ENCODE data around the gene WNK2.

The WNK2 gene

DNA sequence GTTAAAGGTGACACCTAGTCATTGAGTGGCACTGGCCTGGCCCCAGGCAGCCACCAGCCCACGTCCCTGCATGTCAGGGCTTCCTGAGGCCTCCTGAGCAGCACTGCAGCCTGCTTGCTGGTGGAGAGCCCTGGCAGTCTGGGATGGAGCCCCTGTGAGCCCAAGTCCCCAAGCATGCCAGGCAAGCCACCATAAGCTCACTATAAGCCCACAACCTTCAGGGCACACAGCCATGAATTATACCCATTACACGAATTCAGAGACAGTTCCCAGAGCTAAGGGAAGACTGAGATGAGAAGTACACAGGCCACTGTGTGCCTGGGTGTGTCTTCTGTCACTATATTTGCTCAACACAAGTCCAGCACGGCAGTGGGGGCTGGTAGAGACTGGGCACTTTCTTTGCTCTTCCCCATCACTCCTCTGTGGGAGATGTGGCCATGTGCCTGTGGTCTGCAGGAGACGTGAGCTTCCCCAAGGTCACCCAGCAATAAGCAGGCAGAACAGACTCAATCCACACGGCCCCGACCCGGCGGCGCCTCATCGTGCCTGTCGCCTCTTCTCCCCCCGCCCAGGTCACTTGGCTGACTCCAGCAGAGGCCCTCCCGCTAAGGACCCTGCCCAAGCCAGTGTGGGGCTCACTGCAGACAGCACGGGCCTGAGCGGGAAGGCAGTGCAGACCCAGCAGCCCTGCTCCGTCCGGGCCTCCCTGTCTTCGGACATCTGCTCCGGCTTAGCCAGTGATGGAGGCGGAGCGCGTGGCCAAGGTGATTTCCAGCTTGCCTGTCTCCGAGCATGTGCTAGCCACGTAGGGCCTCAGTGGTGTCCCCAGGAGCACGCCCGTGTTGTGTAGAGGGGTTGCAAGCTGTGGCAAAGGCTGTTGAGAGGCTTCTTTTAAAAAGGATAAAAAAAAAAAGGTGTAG, 114.8 kb downstream of the WNK2 start:
- TF ChIP-seq, protein P1, sequence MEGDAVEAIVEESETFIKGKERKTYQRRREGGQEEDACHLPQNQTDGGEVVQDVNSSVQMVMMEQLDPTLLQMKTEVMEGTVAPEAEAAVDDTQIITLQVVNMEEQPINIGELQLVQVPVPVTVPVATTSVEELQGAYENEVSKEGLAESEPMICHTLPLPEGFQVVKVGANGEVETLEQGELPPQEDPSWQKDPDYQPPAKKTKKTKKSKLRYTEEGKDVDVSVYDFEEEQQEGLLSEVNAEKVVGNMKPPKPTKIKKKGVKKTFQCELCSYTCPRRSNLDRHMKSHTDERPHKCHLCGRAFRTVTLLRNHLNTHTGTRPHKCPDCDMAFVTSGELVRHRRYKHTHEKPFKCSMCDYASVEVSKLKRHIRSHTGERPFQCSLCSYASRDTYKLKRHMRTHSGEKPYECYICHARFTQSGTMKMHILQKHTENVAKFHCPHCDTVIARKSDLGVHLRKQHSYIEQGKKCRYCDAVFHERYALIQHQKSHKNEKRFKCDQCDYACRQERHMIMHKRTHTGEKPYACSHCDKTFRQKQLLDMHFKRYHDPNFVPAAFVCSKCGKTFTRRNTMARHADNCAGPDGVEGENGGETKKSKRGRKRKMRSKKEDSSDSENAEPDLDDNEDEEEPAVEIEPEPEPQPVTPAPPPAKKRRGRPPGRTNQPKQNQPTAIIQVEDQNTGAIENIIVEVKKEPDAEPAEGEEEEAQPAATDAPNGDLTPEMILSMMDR (conservative IDR thresholded peaks at IDR 0.05; ENCODE audit: low read depth): no peak
- ChIA-PET CTCF (interaction anchor here (0.6 kb wide), 1 partner anchor 68 kb away, joined by 4 read pairs; no protein-coding TSS in a partner anchor), POLR2A (ENCODE audit: low non-redundant PET) (no interaction called here)
- H3K27ac ChIP-seq: no peak overlapping the region
- DNase-seq (ENCODE audit: low spot score): no peak

DNA sequence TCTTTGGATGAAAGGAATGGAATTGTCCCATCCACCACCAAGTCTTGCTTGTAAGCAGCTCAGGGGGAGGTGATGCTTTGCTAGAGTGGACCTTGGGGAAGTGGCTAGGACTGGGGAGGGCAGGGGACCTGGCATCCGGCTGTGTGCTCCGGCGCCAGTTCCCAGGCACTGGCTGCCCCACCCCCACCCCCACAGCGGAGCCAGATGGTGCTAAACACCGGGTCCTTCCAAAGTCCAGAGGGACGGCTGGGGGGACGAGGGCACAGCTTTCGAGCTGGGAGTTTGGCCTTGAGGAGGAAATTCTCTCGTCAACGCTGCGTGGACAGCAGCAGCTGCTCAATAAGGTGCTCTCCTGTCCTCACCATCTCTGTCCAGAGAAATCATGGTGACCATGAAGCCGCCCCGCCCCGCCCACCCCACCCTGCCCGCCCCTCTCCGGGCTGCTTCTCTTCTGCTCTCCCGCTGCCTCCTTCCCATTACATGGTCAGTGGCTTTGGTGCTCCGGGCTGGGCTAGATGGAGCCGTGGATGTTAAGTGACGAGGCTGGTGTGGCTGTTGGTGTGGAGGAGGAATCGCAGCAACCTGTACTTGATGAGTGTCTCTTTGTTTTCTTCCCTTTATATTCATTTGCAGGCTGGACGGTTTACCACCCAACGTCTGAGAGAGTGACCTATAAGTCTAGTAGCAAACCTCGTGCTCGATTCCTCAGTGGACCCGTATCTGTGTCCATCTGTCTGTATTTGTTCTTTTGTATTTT, 115.7 kb downstream of the WNK2 start:
- TF ChIP-seq, protein P1 (conservative IDR thresholded peaks at IDR 0.05; ENCODE audit: low read depth): no peak
- CTCF ChIA-PET: interaction anchor here (0.6 kb wide), 1 partner anchor 69 kb away, joined by 4 read pairs; no protein-coding TSS in a partner anchor
- POLR2A ChIA-PET (ENCODE audit: low non-redundant PET): no interaction called here
- H3K27ac ChIP-seq: no peak overlapping the region
- DNase-seq (ENCODE audit: low spot score): no peak

DNA sequence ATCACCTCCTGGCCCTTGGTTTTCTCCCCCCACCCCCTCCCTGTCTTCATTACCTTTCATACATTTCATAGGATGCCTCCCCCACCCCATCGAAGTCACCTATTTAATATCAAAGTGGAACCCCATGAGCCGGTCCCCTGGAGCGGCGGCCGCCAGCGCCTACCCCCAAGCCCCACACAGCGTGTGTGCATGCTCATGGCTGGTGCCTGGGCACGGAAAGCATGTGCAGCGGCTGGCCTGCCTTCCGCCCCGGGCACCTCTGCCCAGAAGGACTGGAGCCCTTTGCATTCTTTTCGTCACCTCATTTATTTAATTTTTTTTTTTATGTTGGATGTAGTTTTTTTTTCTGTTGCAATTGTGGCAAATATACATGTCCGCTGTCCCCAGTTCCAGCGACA, 116.2 kb downstream of the WNK2 start:
- POLR2A ChIA-PET (ENCODE audit: low non-redundant PET): no interaction called here
- CTCF ChIA-PET: no interaction called here
- no peak for DNase-seq (ENCODE audit: low spot score)
- TF ChIP-seq, protein P1 (conservative IDR thresholded peaks at IDR 0.05; ENCODE audit: low read depth): no peak
- H3K27ac ChIP-seq: no peak overlapping the region

DNA sequence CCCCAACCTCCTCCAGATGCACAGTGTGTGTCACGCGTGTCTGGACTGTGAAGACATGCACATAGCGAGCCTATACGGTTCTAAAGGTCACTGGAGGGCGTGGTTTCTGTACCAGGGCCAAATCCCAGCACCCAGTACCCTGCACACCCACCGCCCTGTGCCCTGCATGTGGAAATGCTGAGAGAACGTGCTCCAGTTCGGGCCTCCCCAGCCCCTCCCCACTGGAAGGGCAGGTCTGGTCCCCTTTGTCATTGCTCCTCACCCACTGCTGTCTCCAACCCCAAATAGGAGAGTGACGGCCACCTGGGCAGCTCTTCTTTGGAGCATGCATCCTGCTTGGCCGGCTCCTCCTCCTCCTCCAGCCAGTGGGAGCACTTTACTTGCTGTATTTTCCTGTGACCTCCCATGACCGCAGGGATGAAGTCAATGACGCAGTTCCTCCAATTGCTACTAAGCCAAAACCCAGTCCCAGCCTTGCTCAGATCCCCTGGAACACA, 116.7 kb downstream of the WNK2 start:
- TF ChIP-seq, protein P1 (conservative IDR thresholded peaks at IDR 0.05; ENCODE audit: low read depth): no peak
- POLR2A ChIA-PET (ENCODE audit: low non-redundant PET): no interaction called here
- DNase-seq (ENCODE audit: low spot score): no peak
- no peak overlapping the region for H3K27ac ChIP-seq
- CTCF ChIA-PET: interaction anchor here (0.6 to 1.1 kb wide), 2 partner anchors 107 to 1617 kb away, joined by 3 read pairs; no protein-coding TSS in a partner anchor

DNA sequence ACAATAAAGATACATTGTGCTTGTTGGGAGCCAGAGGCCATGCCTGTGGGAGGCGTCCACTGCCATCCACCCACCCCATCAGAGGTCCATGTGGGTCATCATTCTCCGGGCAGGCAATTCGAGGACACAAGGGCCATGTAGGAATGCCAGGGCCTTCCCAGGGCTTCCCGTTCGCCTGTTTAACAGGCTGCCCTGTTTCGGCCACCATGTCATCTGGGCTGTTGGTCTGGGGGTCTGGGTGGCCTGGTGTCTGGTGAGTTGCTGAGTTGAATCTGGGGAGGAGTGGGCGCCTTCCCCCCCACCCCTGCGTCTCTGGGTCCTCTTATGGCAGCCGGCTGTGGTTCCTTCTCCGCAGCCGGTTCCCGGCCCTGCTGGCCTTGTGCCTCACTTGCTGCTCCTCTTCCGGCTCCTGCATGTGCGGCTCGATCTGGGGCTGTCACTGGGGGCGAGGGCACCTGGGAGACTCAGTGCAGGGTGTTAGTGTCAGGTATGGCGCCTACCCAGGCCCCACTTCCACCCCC, 117.4 kb downstream of the WNK2 start:
- DNase-seq (ENCODE audit: low spot score): no peak
- POLR2A ChIA-PET (ENCODE audit: low non-redundant PET): no interaction called here
- H3K27ac ChIP-seq: no peak overlapping the region
- TF ChIP-seq, protein P1 (conservative IDR thresholded peaks at IDR 0.05; ENCODE audit: low read depth): no peak
- CTCF ChIA-PET: interaction anchor here (0.5 to 2.3 kb wide), 4 partner anchors 108 to 1616 kb away, joined by 3 to 12 read pairs (median 3); partner anchors contain the start of gene WNK2

Data from RWPE1 (cell line).